Fibroblast of pulmonary artery (primary cell): ENCODE results near the gene CD2BP2.

Experiments
- DNase-seq: peaks from one replicate; pipeline ENCODE4 v3.0.0-alpha.2; 2010; ENCODE audit warnings: low read depth
- H3K4me3 ChIP-seq: replicated peaks from 2 replicates; pipeline ENCODE4 v1.5.1; 2011; ENCODE audit warnings: low read depth, mild to moderate bottlenecking, control low read depth, low read length, moderate library complexity
- CTCF ChIP-seq: IDR thresholded peaks from 2 replicates; pipeline ENCODE4 v1.5.1; 2011; ENCODE audit warnings: mild to moderate bottlenecking, control low read depth, low read length, inconsistent platforms; ENCODE audit errors: missing control alignments

Gene CD2BP2

GRCh38 chr16:30395992-30396585, 41.0 kb upstream of the CD2BP2 start:
- H3K4me3 ChIP-seq = peak overlapping the region; percentile 75
- DNase-seq = no peak
- no peak for TF ChIP-seq CTCF

- DNase-seq = peak; percentile 93
Measured at GRCh38 chr16:30395155-30395991, 40.3 kb upstream of the CD2BP2 start, which contains the start of gene ZNF48. Gene ZNF48 (plus strand): TSS chr16:30395420. CDS start chr16:30395795, 375 bp downstream.

GRCh38 chr16:30394592-30395154, 39.6 kb upstream of the CD2BP2 start:
- peak; percentile 63 for DNase-seq
- H3K4me3 ChIP-seq = peak overlapping the region; percentile 75
- no peak for TF ChIP-seq CTCF

More at GRCh38 chr16:30395155-30395991, 40.3 kb upstream of the CD2BP2 start, which contains the start of gene ZNF48:
- H3K4me3 ChIP-seq = peak within 1 kb of the TSS; percentile 75
- TF ChIP-seq CTCF = no peak

- DNase-seq = no peak
- no peak for TF ChIP-seq CTCF
- H3K4me3 ChIP-seq = no peak overlapping the region
Measured at GRCh38 chr16:30383521-30383920, 28.4 kb upstream of the CD2BP2 start.

GRCh38 chr16:30382111-30382881, 27.2 kb upstream of the CD2BP2 start, which contains the start of gene SEPTIN1:
Gene SEPTIN1 (minus strand): TSS chr16:30382561. CDS start chr16:30382542, 19 bp downstream.
- no peak within 1 kb of the TSS for H3K4me3 ChIP-seq
- no peak for DNase-seq
- TF ChIP-seq CTCF = no peak

GRCh38 chr16:30381291-30382041, 26.4 kb upstream of the CD2BP2 start:
- no peak for TF ChIP-seq CTCF
- no peak for DNase-seq
- H3K4me3 ChIP-seq = no peak overlapping the region
